ENCODE results near the gene DNAJC16. TPM values are rescaled to one million over a fixed set of nuclear protein-coding genes. Genes with fewer than 3 reads are reported as not detected.

The DNAJC16 gene
- total RNA-seq, 1 experiment from 2014 or later: 20.7 TPM

- H2AK5ac ChIP-seq (ENCODE audit: insufficient read length, low read length): no peak overlapping the region
- no peak overlapping the region for H2BK12ac ChIP-seq (ENCODE audit: insufficient read length, low read depth, low read length)
- no peak overlapping the region for H4K91ac ChIP-seq (ENCODE audit: insufficient read length, low read depth, low read length)
- no peak overlapping the region for H2BK15ac ChIP-seq (ENCODE audit: low read depth, low read length)
- H3K9me3 ChIP-seq (ENCODE audit: control insufficient read depth, low read depth, low read length): no peaks in the 10 kb centered on the region
- no peak overlapping the region for H2BK20ac ChIP-seq (ENCODE audit: low read depth, low read length, poor library complexity, severe bottlenecking)
- H3K4ac ChIP-seq (ENCODE audit: low read depth, low read length): no peak overlapping the region
- H3K27ac ChIP-seq (ENCODE audit: insufficient read length, low read depth, low read length): no peak overlapping the region
- no peak overlapping the region for H4K8ac ChIP-seq (replicated peaks; ENCODE audit: insufficient read length, low read depth, low read length)
- no peak overlapping the region for H3K14ac ChIP-seq (ENCODE audit: insufficient read depth, low read length)
- TF ChIP-seq, protein P1, sequence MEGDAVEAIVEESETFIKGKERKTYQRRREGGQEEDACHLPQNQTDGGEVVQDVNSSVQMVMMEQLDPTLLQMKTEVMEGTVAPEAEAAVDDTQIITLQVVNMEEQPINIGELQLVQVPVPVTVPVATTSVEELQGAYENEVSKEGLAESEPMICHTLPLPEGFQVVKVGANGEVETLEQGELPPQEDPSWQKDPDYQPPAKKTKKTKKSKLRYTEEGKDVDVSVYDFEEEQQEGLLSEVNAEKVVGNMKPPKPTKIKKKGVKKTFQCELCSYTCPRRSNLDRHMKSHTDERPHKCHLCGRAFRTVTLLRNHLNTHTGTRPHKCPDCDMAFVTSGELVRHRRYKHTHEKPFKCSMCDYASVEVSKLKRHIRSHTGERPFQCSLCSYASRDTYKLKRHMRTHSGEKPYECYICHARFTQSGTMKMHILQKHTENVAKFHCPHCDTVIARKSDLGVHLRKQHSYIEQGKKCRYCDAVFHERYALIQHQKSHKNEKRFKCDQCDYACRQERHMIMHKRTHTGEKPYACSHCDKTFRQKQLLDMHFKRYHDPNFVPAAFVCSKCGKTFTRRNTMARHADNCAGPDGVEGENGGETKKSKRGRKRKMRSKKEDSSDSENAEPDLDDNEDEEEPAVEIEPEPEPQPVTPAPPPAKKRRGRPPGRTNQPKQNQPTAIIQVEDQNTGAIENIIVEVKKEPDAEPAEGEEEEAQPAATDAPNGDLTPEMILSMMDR (conservative IDR thresholded peaks at IDR 0.05): no peak
- H4K5ac ChIP-seq (ENCODE audit: insufficient read length, low read depth, low read length): no peak overlapping the region
- H3K4me1 ChIP-seq (ENCODE audit: insufficient read depth, low read length): no peaks in the 10 kb centered on the region
- Mint-ChIP-seq H3K27me3 (ENCODE audit: low read depth) (no peaks in the 10 kb centered on the region; the same call in 1 of the 2 replicates), H3K4me1 (peaks cover 9 to 12% of the 10 kb centered on the region in 2 experiments), H3K4me3 (no peak overlapping the region), H3K36me3 (ENCODE audit: insufficient read depth in 1 of 3, low read depth in 3 of 3) (no peaks in the 10 kb centered on the region), H3K9me3 (no peaks in the 10 kb centered on the region), H3K27ac (peak overlapping the region in 1 of 3 experiments; percentile 79; a peak in 1 of 7 replicates)
- H4K20me1 ChIP-seq (ENCODE audit: control insufficient read depth, insufficient read depth, insufficient read length): no peaks in the 10 kb centered on the region
- H3K4me2 ChIP-seq (ENCODE audit: insufficient read depth, insufficient read length, low read length): no peak overlapping the region
- H3K23ac ChIP-seq (ENCODE audit: insufficient read length, low read depth, low read length): no peak overlapping the region
- no peak overlapping the region for H2BK5ac ChIP-seq (ENCODE audit: insufficient read length, low read length)
- H2AFZ ChIP-seq (ENCODE audit: low read length): no peak overlapping the region
- H3T11ph ChIP-seq (ENCODE audit: low read length): no peak overlapping the region
- no peak overlapping the region for H3K9ac ChIP-seq (ENCODE audit: extremely low read depth, insufficient read length, low read length)
- H3K56ac ChIP-seq (ENCODE audit: insufficient read length, low read depth, low read length): no peak overlapping the region
- no peaks in the 10 kb centered on the region for H3K79me1 ChIP-seq (ENCODE audit: insufficient read depth, low read depth, low read length, poor library complexity, severe bottlenecking)
- no peaks in the 10 kb centered on the region for H3K23me2 ChIP-seq (ENCODE audit: insufficient read length, low read depth, low read length, poor library complexity, severe bottlenecking)
- H2BK120ac ChIP-seq (ENCODE audit: low read depth, low read length, poor library complexity, severe bottlenecking): no peak overlapping the region
- no peak for DNase-seq
- no peaks in the 10 kb centered on the region for H3K27me3 ChIP-seq (ENCODE audit: insufficient read depth, low read length)
- H3K79me2 ChIP-seq (ENCODE audit: insufficient read depth, low read length): no peaks in the 10 kb centered on the region
- H3K18ac ChIP-seq (ENCODE audit: insufficient read length, low read depth, low read length): no peak overlapping the region
These were observed 53.0 kb downstream of the DNAJC16 start for GRCh38 chr1:15579683-15580047.

Measured in H9 (cell line).